ENCODE measurements around the gene RNU2-63P. TPM values are rescaled to one million over a fixed set of nuclear protein-coding genes. Genes with fewer than 3 reads are reported as not detected.

RNU2-63P gene
- total RNA-seq, 1 donor from 2014 or later: not detected

- H3K36me3 ChIP-seq (ENCODE audit: control insufficient read depth, insufficient read depth, low read length): no peaks in the 10 kb centered on the region
- DNase-seq (ENCODE audit: low read depth): no peak
- no peaks in the 10 kb centered on the region for H3K27me3 ChIP-seq (ENCODE audit: control insufficient read depth, insufficient read depth, low read length)
- no peak overlapping the region for H3K4me3 ChIP-seq (ENCODE audit: low read depth, low read length)
- TF ChIP-seq CTCF (IDR thresholded peaks at IDR 0.05; ENCODE audit: insufficient read depth, low read length, poor library complexity, severe bottlenecking): no peak
Measured at GRCh38 chr2:88057437-88057844, 41.1 kb upstream of the RNU2-63P start.

- DNase-seq (ENCODE audit: low read depth): peak; percentile 89
- Histone ChIP-seq H3K36me3 (ENCODE audit: control insufficient read depth, insufficient read depth, low read length) (no peaks in the 10 kb centered on the region), H3K4me3 (ENCODE audit: low read depth, low read length) (peak within 1 kb of the TSS; percentile 85), H3K27me3 (ENCODE audit: control insufficient read depth, insufficient read depth, low read length) (no peaks in the 10 kb centered on the region)
- no peak for TF ChIP-seq CTCF (IDR thresholded peaks at IDR 0.05; ENCODE audit: insufficient read depth, low read length, poor library complexity, severe bottlenecking)
Measured at GRCh38 chr2:88055371-88056128, 39.2 kb upstream of the RNU2-63P start, which contains the start of gene KRCC1. KRCC1 (minus strand) TSS chr2:88055783; CDS start chr2:88028563, 27,220 bp downstream.

- Histone ChIP-seq H3K27me3 (ENCODE audit: control insufficient read depth, insufficient read depth, low read length) (no peaks in the 10 kb centered on the region), H3K36me3 (ENCODE audit: control insufficient read depth, insufficient read depth, low read length) (no peaks in the 10 kb centered on the region), H3K4me3 (ENCODE audit: low read depth, low read length) (peak overlapping the region; percentile 85)
- no peak for DNase-seq (ENCODE audit: low read depth)
- no peak for TF ChIP-seq CTCF (IDR thresholded peaks at IDR 0.05; ENCODE audit: insufficient read depth, low read length, poor library complexity, severe bottlenecking)
Measured at GRCh38 chr2:88054782-88055370, 38.5 kb upstream of the RNU2-63P start.

- peak overlapping the region; percentile 85 for H3K4me3 ChIP-seq (ENCODE audit: low read depth, low read length)
- no peaks in the 10 kb centered on the region for H3K36me3 ChIP-seq (ENCODE audit: control insufficient read depth, insufficient read depth, low read length)
- DNase-seq (ENCODE audit: low read depth): no peak
- H3K27me3 ChIP-seq (ENCODE audit: control insufficient read depth, insufficient read depth, low read length): no peaks in the 10 kb centered on the region
- TF ChIP-seq CTCF (IDR thresholded peaks at IDR 0.05; ENCODE audit: insufficient read depth, low read length, poor library complexity, severe bottlenecking): no peak
Measured at GRCh38 chr2:88053934-88054781, 37.8 kb upstream of the RNU2-63P start.

GRCh38 chr2:88053296-88053695 is 36.9 kb upstream of the RNU2-63P start:
- H3K4me3 ChIP-seq (ENCODE audit: low read depth, low read length): no peak overlapping the region
- TF ChIP-seq CTCF (IDR thresholded peaks at IDR 0.05; ENCODE audit: insufficient read depth, low read length, poor library complexity, severe bottlenecking): no peak
- no peaks in the 10 kb centered on the region for H3K36me3 ChIP-seq (ENCODE audit: control insufficient read depth, insufficient read depth, low read length)
- H3K27me3 ChIP-seq (ENCODE audit: control insufficient read depth, insufficient read depth, low read length): no peaks in the 10 kb centered on the region
- no peak for DNase-seq (ENCODE audit: low read depth)
